Iris pigment epithelial cell (primary cell): ENCODE results near the gene AJM1.
"Not testable (repeated sequence)": the region's sequence is repeated elsewhere in the genome, so short reads cannot be mapped to it uniquely, and the experiment has no call there.

Experiments used
- DNase-seq: peaks from one replicate; pipeline ENCODE4 v3.0.0-alpha.2; 2011; ENCODE audit warnings: low read depth

AJM1 gene

GRCh38 chr9:136856541-136857141 is 14.4 kb downstream of the AJM1 start:
- no peak for DNase-seq

DNA sequence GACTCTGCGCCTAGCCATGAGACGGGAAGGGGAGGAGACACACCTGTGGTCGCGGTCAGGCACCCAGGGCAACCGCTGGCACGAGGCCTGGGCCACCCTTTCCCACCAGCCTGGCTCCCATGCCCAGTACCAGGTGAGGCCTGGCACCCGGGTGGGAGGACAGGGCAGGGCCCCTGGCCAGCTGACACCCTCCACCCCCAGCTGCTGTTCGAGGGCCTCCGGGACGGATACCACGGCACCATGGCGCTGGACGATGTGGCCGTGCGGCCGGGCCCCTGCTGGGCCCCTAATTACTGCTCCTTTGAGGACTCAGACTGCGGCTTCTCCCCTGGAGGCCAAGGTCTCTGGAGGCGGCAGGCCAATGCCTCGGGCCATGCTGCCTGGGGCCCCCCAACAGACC is 14.9 kb downstream of the AJM1 start:
- no peak for DNase-seq

- DNase-seq: no peak
These were observed 15.5 kb downstream of the AJM1 start for GRCh38 chr9:136857581-136858412.

DNA sequence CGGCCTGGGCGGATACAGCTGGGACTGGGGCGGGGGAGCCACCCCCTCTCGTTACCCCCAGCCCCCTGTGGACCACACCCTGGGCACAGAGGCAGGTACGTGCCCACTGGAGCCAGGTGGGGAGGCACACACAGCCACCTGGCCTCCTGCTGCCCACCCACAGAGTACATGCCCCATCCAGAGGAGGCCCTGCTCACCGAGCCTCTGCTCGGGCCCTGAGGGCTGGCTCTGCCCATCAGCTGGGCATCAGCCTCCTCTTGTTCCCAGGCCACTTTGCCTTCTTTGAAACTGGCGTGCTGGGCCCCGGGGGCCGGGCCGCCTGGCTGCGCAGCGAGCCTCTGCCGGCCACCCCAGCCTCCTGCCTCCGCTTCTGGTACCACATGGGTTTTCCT is 16.2 kb downstream of the AJM1 start:
- no peak for DNase-seq

DNA sequence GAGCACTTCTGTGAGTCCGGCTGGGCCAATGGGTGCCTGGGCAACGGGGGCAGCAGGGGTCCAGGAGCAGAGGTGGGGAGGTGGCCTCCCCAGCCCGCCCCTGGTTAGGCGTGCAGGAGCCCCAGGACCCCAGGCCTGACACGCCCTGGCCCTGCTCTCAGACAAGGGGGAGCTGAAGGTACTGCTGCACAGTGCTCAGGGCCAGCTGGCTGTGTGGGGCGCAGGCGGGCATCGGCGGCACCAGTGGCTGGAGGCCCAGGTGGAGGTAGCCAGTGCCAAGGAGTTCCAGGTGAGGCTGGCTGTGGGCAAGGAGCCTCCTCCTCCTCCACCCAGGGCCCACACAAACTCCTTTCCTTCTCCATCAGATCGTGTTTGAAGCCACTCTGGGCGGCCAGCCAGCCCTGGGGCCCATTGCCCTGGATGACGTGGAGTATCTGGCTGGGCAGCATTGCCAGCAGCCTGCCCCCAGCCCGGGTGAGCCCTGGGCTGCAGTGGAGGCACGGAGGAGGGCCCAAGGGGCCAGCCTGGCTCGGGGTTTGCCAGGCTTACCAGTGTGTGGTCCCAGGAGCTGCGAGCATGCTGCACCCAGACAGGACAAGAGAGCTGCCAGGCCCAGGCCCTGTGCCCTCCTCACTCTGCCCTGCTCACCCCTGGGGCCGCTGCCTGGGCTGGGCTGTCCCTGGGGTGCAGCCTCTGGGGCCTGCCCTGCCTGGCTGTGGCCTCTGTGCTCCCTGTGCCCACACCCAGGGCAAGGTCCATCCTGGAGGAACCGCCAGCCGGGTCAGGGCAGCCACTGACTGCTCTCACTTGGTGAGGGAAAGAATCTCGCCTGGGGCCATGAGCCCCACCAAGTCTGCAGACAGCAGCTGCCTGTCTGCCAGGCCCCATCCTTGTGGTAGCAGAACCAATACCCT is 16.8 kb downstream of the AJM1 start:
- DNase-seq: peak; percentile 30

DNA sequence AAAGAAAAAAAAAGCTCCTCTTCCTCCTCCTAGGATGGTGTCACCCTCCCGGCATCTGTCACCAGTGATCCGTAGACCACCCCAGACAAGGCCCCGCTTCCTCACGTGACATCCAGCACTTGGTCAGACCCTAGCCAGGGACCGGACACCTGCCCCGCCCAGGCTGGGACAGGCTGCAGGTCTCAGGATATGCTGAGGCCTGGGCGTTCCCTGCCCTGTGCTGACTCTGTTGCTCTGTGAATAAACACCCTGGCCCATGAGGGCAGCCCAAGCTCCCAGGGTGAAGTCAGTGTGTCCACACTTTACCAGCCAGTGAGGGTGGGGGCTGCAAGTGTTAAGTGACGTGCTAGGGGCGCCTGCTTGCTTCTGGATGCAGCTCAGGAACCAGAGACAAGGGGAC is 18.3 kb downstream of the AJM1 start:
- no peak for DNase-seq

DNA sequence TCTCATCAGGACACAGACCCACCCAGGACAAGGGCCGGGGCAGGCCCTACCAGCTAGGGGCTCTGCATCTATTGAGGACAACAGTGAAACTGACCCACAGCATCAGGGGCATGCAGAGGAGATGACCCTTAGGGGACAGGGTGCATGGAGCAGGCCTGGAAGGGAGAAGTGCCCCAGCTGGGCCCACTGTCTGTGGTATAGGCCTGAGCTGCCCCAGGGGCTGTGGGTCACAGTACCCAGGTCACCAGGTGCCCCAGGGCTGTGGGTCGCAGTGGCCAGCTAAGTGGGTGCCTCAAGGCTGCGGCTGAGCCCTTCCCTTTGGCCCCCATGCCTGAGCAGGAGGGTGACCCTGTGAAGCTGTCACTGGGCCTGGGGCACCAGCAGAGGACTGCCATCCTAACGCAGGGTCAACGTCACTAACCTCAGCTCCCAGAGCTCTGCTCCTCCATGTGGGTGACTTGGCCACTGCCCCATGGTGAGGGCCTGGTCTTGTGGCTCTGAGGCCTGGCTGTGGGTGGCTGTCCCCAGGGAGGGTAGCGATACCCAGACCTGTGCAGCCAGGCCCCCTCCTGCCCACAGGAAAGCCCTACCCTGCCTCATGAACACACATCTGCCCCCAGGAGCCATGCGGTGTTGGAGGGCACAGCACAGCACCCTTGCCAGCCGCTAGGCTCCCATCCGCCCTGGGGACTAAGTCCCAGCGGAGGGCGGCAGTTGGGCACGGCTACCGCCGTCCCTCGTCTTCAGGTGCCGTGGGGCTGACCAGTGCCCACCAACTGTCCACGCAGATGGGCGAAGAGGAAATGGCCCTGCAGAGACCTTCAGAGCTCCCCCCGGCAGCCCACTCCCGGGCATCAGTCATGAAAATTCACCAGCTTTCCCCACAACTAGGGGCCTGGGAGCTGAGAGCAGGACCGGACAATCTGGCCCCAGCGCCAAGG is 18.9 kb downstream of the AJM1 start:
- DNase-seq: no peak

DNA sequence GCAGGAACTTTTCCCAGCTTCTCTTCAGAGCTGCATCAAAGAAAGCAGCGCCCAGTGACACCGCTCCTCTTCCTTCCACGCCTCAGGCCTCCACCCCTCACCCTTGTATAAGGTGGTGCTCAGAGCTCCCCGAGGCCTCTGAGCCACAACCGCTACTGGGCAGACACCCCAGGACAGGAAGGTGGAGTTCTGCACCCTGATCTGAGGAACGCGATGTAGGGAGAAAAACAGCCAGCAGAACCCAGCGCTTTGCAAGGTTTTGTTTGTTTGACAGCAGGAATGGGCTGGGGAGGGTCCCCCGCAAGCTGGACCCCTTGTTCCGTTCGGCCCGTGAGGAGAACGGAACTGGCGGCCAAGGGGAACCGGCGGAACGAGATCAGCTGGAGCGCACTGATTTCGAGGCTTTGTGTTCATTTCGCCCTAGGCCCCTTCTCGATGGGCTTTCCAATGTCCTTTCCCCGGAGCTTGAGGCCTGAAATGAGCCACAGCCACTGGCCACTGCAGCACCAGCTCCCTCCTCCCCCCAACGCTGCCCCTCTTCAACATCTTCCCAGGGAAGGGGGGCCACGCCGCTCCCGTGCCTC is 19.7 kb downstream of the AJM1 start:
- no peak for DNase-seq

DNA sequence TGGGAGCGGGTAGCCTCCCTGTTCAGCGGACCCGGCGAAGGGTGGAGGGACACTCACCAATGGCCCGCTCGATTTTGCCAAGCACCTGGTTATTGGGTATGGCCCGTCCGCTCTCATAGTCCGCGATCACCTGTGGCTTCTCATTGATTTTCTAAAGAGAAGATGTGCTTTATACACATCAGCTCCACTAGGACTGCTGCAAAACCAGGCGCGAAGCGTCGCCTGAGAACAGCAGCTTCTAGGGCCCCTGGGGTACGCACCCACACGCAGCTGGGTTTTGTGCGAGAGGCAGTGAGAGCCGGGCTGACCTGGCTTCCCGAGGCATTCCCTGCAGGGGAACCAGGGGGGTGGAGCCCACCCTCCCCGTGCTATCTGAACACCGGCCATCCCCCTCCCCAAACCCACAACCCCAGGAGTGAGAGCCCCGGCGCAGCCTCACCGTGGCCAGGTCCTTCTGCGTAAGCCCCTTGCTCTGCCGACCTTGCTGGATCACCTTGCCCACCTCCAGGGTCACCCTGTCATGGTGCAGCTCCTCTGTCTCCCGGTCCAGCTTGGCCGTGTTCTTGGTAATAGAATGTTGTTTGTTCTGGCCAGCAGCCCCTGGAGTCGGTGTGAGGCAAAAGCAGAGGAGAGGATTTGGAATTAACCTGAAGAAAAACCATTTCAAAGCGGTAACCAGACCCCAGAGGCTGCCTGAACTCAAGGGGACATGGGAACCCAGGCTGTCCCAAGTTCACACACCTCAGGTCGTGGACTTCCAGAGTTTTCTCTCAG is 20.8 kb downstream of the AJM1 start:
- no peak for DNase-seq

DNA sequence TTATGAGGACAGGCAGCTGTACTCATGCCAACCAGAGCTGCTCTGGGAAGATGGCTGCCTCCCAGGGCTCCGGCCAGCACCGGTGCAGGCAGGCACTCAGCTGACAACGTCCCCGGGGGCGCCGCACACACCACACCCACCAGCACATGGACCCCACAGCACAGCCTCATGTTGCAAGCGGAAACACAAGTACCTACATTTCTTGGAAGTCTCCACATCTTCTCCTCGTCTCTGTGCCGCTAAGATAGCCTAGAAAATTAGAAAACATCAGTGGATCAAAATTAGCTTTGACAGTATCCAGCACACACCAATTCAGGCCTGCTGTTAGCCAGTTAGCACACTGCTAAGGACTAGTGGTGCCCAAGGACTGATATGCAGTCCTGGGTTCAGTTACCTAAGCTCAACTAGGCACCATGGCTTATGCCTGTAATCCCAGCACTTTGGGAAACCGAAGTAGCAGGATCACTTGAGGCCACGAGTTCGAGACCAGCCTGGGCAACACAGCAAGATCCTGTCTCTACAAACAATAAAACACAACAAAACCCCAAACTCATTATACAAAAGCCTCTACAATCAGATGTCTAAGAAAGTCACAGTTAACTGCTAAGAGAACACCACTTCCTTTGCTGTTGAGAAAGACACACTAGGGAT is 21.5 kb downstream of the AJM1 start:
- no peak for DNase-seq

- no peak for DNase-seq
These were observed 22.9 kb downstream of the AJM1 start for GRCh38 chr9:136865041-136865767.

GRCh38 chr9:136865768-136866103 is 23.5 kb downstream of the AJM1 start:
- no peak for DNase-seq

DNA sequence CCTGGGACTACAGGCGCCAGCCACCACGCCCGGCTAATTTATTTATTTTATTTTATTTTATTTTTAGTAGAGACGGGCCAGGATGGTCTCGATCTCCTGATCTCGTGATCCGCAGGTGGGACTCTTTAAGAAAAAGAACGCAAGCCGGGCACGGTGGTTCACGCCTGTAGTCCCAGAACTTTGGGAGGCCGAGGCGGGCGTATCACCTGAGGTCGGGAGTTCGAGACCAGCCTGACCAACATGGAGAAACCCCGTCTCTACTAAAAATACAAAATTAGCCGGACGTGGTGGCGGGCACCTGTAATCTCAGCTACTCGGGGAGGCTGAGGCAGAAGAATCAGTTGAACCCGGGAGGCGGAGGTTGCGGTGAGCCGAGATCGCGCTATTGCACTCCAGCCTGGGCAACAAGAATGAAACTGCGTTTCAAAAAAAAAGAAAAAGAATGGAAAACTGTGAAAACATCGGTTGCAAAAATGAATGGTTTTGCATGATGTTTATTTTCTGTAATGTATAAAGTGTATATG is 24.7 kb downstream of the AJM1 start:
- DNase-seq: not testable (repeated sequence)

DNA sequence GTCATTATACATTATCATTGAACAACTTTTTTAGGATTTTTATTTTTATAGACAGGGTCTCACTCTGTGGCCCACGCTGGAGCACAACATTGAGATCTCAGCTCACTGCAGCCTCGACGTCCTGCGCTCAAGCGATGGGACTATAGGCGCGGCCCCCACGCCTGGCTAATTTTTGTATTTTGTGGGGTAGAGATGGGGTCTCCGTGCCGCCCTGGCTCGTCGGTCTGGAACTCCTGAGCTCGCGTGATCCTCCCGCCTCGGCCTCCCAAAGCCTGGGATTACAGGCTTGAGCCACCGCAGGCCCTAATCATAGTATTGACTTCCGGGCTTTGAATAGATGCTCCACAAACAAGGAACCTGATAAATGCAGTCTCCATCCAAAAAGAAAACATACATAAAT is 25.2 kb downstream of the AJM1 start:
- no peak for DNase-seq

DNA sequence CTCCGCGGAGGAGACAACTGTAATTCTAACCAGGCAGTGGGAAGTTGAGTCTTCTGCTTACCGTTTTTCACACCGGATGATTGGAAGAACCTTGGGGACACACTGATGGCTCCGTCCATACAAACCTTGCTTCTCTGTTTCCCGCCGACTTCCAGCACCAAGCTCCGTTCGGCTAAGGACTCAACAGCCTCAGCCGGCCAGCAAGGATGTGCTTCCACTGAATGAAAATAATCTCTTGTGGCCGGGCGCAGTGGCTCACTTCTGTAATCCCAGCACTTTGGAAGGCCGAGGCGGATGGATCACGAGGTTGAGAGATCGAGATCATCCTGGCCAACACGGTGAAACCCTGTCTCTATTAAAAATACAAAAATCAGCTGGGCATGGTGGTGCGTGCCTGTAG is 25.6 kb downstream of the AJM1 start:
- no peak for DNase-seq

- DNase-seq: no peak
These were observed 26.4 kb downstream of the AJM1 start for GRCh38 chr9:136868644-136869043.

DNA sequence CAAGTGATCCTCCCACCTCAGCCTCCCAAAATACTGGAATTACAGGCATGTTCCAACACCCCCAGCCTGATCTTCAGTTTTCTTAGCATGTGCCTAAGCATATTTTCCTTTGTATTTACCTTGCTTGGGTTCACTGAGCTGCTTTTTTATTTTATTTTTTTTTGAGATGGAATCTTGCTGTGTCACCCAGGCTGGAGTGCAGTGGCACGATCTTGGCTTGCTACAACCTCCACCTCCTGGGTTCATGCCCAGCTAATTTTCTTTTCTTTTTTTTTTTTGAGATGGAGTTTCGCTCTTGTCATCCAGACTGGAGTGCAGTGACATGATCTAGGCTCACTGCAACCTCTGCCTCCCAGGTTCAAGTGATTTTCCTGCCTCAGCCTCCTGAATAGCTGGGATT is 27.3 kb downstream of the AJM1 start:
- not testable (repeated sequence) for DNase-seq

DNA sequence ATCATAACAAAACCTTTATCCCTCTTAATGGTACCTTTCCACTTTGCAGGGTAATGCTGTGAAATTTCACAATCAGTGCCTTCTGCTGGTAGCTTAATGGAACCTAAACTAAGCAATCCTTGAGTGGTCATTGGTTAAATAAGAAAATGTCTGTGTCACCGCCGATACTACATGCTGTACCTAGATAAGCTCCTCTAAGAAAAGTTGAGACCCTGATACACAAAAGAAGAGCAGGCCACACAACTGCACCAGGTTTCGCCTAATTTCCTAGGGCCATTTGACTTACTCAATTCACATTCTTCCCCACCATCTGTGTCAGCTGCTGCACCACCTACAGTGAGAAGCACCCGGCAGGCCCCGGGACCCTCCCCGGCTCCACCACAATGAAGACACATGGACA is 32.9 kb downstream of the AJM1 start:
- DNase-seq: no peak

GRCh38 chr9:136876476-136876875 is 34.2 kb downstream of the AJM1 start:
- no peak for DNase-seq
